NCI-H2196 treated with DMSO at 0.1 percent for 48 hours (cell line): ENCODE measurements around the gene FAM210B.
"Not testable (repeated sequence)": the region's sequence is repeated elsewhere in the genome, so short reads cannot be mapped to it uniquely, and the experiment has no call there.

Source experiments
- DNase-seq: peaks from one replicate; lab custom pipeline; 2025; ENCODE audit not compliant: unreplicated experiment; lab: John Stamatoyannopoulos, UW

FAM210B gene

GRCh38 chr20:56391596-56392131 lies 32.9 kb downstream of the FAM210B start:
- DNase-seq: no peak

- DNase-seq: peak; percentile 100
These were observed 33.5 kb downstream of the FAM210B start, which contains the start of the genes AURKA and CSTF1 for GRCh38 chr20:56392132-56392880. Gene AURKA, minus strand, starts transcription at chr20:56392215. Its CDS starts 4,018 bp downstream, at chr20:56388197. Gene CSTF1, plus strand, starts transcription at chr20:56392645. Its CDS starts 2,908 bp downstream, at chr20:56395553.

GRCh38 chr20:56392881-56393482 lies 34.2 kb downstream of the FAM210B start:
- no peak for DNase-seq

GRCh38 chr20:56393653-56394052 lies 34.9 kb downstream of the FAM210B start:
- no peak for DNase-seq

GRCh38 chr20:56395166-56395565 lies 36.4 kb downstream of the FAM210B start:
- no peak for DNase-seq

- peak; percentile 13 for DNase-seq
These were observed 41.3 kb downstream of the FAM210B start for GRCh38 chr20:56400001-56400640.

GRCh38 chr20:56403465-56403864 lies 44.7 kb downstream of the FAM210B start:
- DNase-seq: no peak

GRCh38 chr20:56405356-56405755 lies 46.6 kb downstream of the FAM210B start:
- DNase-seq: not testable (repeated sequence)

GRCh38 chr20:56406910-56407309 lies 48.1 kb downstream of the FAM210B start:
- no peak for DNase-seq

GRCh38 chr20:56409521-56409920 lies 50.7 kb downstream of the FAM210B start:
- DNase-seq: no peak

- DNase-seq: no peak
These were observed 51.2 kb downstream of the FAM210B start for GRCh38 chr20:56409956-56410355.

- DNase-seq: not testable (repeated sequence)
These were observed 52.5 kb downstream of the FAM210B start for GRCh38 chr20:56411287-56411686.

- no peak for DNase-seq
These were observed 53.1 kb downstream of the FAM210B start, which contains the start of gene CASS4 for GRCh38 chr20:56411759-56412472. Gene CASS4, plus strand, starts transcription at chr20:56412260. Its CDS starts 199 bp downstream, at chr20:56412459.

GRCh38 chr20:56412473-56412790 lies 53.7 kb downstream of the FAM210B start:
- no peak for DNase-seq

GRCh38 chr20:56412949-56413348 lies 54.2 kb downstream of the FAM210B start:
- no peak for DNase-seq

GRCh38 chr20:56414842-56415765 lies 56.3 kb downstream of the FAM210B start:
- no peak for DNase-seq

- no peak for DNase-seq
These were observed 58.6 kb downstream of the FAM210B start for GRCh38 chr20:56417402-56417801.

GRCh38 chr20:56417911-56418310 lies 59.1 kb downstream of the FAM210B start:
- DNase-seq: no peak
